Ovary (tissue), 9 donors: ENCODE data around the gene TJAP1. TPM values are rescaled to one million over a fixed set of nuclear protein-coding genes. Genes with fewer than 3 reads are reported as not detected.

Experiments used
- DNase-seq, 5 donors: peaks; one replicate each; pipeline ENCODE4 v3.0.0-alpha.2; 2019 to 2020
- H3K27ac ChIP-seq, 2 donors: fragments of 200-600 bp; one replicate each; pipeline versions ENCODE4 v1.5.1 to v1.8.0; 2019 to 2022
- H3K27me3 ChIP-seq: fragments of 200-600 bp; one replicate; pipeline ENCODE4 v1.8.0; 2022
- H3K36me3 ChIP-seq: fragments of 200-600 bp; sonication (generic); one replicate; pipeline ENCODE4 v1.5.1; 2019
- H3K4me1 ChIP-seq: one replicate; pipeline ENCODE4 v1.8.1; 2013; ENCODE audit warnings: mild to moderate bottlenecking, moderate library complexity; ENCODE audit not compliant: insufficient read depth
- H3K4me3 ChIP-seq: fragments of 200-600 bp; sonication (generic); one replicate; pipeline ENCODE4 v1.5.1; 2017
- H3K9me3 ChIP-seq, 2 donors: fragments of 200-600 bp in 1 of 2; sonication (generic) in 1 of 2; one replicate each; pipeline versions ENCODE4 v1.5.1 to v1.8.1; 2013 to 2019; ENCODE audit warnings: mild to moderate bottlenecking in 1 of 2, moderate library complexity in 1 of 2
- EP300 ChIP-seq: sonication (generic); formaldehyde crosslinking; IDR thresholded peaks from one replicate; pipeline ENCODE4 v1.6.1; 2017; ENCODE audit warnings: antibody characterized with exemption
- POLR2A ChIP-seq: fragments of 450-650 bp; IDR thresholded peaks from one replicate; pipeline ENCODE4 v1.6.1; 2017; ENCODE audit warnings: antibody characterized with exemption, mild to moderate bottlenecking, moderate library complexity
- WGBS, 3 donors: extraction: QIAGEN DNeasy Blood & Tissue Kit in 1 of 3; methylation state at CpG; one replicate each; pipeline versions ENCODE4 v1.1.5 to v1.1.7; 2013 to 2017; 5-methylcytosine and 5-hydroxymethylcytosine counted together
- intact Hi-C, 4 donors: fragments of 100-400 bp; cut with DNase I; formaldehyde crosslinking; loops; one replicate each; pipeline versions ENCODE4 v1.11.0 to v1.15.1; 2022 to 2023
- polyA plus RNA-seq, 2 donors: library from polyadenylated mRNA; stranded (reverse); fragments of 200-250 nt in 1 of 2; fragments of 350-450 nt in 1 of 2; fragmentation: Illumina TruSeq in 1 of 2; extraction: RNeasy Lipid Tissue Mini Kit (QIAGEN cat#74804) in 1 of 2; gene quantifications; one replicate each; pipeline ENCODE4 v1.2.3, GENCODE V29; 2013 to 2014
- total RNA-seq, 7 donors: library from RNA; depleted of rRNA in 2 of 7; stranded (reverse); fragments of >200 nt in 2 of 7; fragmentation: NEBNext Ultra II Directional in 3 of 7; extraction: Animal tissue kit (Norgen Biotek cat#: 25700) in 3 of 7; gene quantifications; one replicate each; pipeline versions ENCODE4 v1.1.0 to v1.2.4, GENCODE V29; 2016 to 2023
- TF ChIP-seq, protein P1 (sequence below), 3 donors: fragments of 450-650 bp in 2 of 3; fragments of 200-600 bp in 1 of 3; IDR thresholded peaks; one replicate each; pipeline versions ENCODE4 v1.5.1 to v1.8.0; 2016 to 2022; ENCODE audit warnings: antibody characterized with exemption in 3 of 3, mild to moderate bottlenecking in 1 of 3
- donor health status: DM: no; HTN: no; CAD: no; lungs with moderate emphysema.
- donor health status: DM: no; HTN: no; CAD: no.
- donor health status: Bipolar disorder and iron deficiency.
- donor health status: DM: yes; HTN: yes; CAD: no.
- donor health status: DM: no; HTN: no; CAD: no.
- donor health status: DM: yes; HTN: yes; CAD: no.

TJAP1 gene
- total and polyA plus RNA-seq, 9 donors, result 12.9 to 44.8 (median 34.0) TPM

- intact Hi-C loops, result loop anchor here in 1 of 4 donors (10.0 kb wide), 1 partner anchor 234 kb away; no protein-coding TSS in a partner anchor
- 62 to 71% (median 69%) methylated on average over 12 of the region's 12 CpGs for WGBS, 3 donors
- H3K4me3 ChIP-seq, result no peak overlapping the region
- no peaks in the 10 kb centered on the region for H3K36me3 ChIP-seq
- H3K27me3 ChIP-seq, result no peaks in the 10 kb centered on the region
- H3K27ac ChIP-seq, result no peak overlapping the region
- TF ChIP-seq POLR2A (no peak), EP300 (no peak)
- TF ChIP-seq, protein P1, sequence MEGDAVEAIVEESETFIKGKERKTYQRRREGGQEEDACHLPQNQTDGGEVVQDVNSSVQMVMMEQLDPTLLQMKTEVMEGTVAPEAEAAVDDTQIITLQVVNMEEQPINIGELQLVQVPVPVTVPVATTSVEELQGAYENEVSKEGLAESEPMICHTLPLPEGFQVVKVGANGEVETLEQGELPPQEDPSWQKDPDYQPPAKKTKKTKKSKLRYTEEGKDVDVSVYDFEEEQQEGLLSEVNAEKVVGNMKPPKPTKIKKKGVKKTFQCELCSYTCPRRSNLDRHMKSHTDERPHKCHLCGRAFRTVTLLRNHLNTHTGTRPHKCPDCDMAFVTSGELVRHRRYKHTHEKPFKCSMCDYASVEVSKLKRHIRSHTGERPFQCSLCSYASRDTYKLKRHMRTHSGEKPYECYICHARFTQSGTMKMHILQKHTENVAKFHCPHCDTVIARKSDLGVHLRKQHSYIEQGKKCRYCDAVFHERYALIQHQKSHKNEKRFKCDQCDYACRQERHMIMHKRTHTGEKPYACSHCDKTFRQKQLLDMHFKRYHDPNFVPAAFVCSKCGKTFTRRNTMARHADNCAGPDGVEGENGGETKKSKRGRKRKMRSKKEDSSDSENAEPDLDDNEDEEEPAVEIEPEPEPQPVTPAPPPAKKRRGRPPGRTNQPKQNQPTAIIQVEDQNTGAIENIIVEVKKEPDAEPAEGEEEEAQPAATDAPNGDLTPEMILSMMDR (IDR thresholded peaks at IDR 0.05), result no peak
- DNase-seq, result no peak
- H3K9me3 ChIP-seq, result no peaks in the 10 kb centered on the region
- peaks cover 7% of the 10 kb centered on the region for H3K4me1 ChIP-seq
Measured at GRCh38 chr6:43499028-43499815, 21.9 kb downstream of the TJAP1 start.

DNA sequence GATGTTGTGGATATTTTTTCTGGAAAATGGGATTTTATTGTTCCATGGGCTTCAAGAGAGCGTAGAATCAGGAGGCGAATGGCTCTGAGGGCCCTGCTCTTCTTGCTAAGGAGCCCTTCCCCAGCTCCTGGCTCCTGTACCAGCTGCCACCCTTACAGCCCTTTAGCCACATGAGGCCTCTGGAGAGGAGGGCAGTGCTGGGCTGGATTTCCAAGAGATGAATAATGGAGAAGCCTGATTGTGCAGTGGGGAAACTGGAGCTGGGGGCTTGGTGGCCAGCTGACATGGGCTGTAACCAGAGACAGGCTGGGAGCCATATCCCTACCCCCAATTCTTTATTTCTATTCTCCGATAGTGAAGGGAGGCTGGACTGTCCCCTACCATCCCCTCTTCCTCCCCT, 23.6 kb downstream of the TJAP1 start:
- Histone ChIP-seq H3K27ac (no peak overlapping the region), H3K27me3 (no peaks in the 10 kb centered on the region), H3K4me3 (no peak overlapping the region), H3K9me3 (no peaks in the 10 kb centered on the region), H3K36me3 (no peaks in the 10 kb centered on the region), H3K4me1 (peaks cover 4% of the 10 kb centered on the region)
- WGBS, 3 donors, result 95 to 96% (median 96%) methylated on average over 3 of the region's 3 CpGs
- TF ChIP-seq EP300 (no peak), POLR2A (no peak)
- TF ChIP-seq, protein P1 (IDR thresholded peaks at IDR 0.05), result no peak
- no peak for DNase-seq
- intact Hi-C loops, result loop anchor here in 1 of 4 donors (10.0 kb wide), 2 partner anchors 236 to 276 kb away; partner anchors contain the start of gene DNPH1

GRCh38 chr6:43502666-43503065, 25.3 kb downstream of the TJAP1 start:
- intact Hi-C loops, result loop anchor here in 1 of 4 donors (10.0 kb wide), 2 partner anchors 238 to 278 kb away; partner anchors contain the start of gene DNPH1
- H3K4me1 ChIP-seq, result no peaks in the 10 kb centered on the region
- DNase-seq, result no peak
- H3K27ac ChIP-seq, result no peak overlapping the region
- no peak overlapping the region for H3K4me3 ChIP-seq
- no peak for TF ChIP-seq EP300
- no peak for TF ChIP-seq POLR2A
- TF ChIP-seq, protein P1 (IDR thresholded peaks at IDR 0.05), result no peak
- H3K36me3 ChIP-seq, result no peaks in the 10 kb centered on the region
- no peaks in the 10 kb centered on the region for H3K9me3 ChIP-seq
- 86 to 88% (median 88%) methylated on average over 4 of the region's 4 CpGs for WGBS, 3 donors
- H3K27me3 ChIP-seq, result no peaks in the 10 kb centered on the region

GRCh38 chr6:43503443-43503842, 26.1 kb downstream of the TJAP1 start:
- 86 to 89% (median 88%) methylated on average over 8 of the region's 8 CpGs for WGBS, 3 donors
- Histone ChIP-seq H3K36me3 (no peaks in the 10 kb centered on the region), H3K27me3 (no peaks in the 10 kb centered on the region), H3K4me3 (no peak overlapping the region), H3K27ac (no peak overlapping the region), H3K4me1 (no peaks in the 10 kb centered on the region), H3K9me3 (no peaks in the 10 kb centered on the region)
- TF ChIP-seq POLR2A, result no peak
- TF ChIP-seq EP300, result no peak
- TF ChIP-seq, protein P1 (IDR thresholded peaks at IDR 0.05), result no peak
- no peak for DNase-seq
- intact Hi-C loops, result loop anchor here in 1 of 4 donors (10.0 kb wide), 2 partner anchors 239 to 279 kb away; partner anchors contain the start of gene DNPH1
